HG02870 (cell line): ENCODE data around the gene TIAM1.

Experiments
- ATAC-seq: cut with Tn5 transposase; IDR thresholded peaks from one replicate; pipeline ENCODE4 v1.9.1; 2021; ENCODE audit warnings: mild to moderate bottlenecking, moderate library complexity; ENCODE audit not compliant: unreplicated experiment

TIAM1 gene

DNA sequence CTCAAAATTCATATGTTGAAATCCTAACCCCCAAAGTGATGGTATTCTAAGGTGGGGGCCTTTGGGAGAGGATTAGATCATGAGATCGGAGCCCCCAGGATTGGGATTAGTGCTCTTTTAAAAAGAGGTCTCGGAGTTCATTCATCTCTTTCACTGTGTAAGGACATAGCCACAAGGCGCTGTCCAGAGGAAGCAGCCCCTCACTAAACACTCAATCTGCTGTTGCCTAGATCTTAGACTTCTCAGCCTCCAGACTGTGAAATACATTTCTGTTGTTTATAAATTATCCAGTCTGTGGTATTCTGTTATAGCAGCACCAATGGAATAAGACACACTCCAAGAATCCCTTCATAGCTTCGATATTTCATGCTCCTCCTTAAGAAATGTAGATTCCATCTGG is 12.4 kb upstream of the TIAM1 start:
- no peak for ATAC-seq

- no peak for ATAC-seq
Measured at GRCh38 chr21:31354604-31355443, 10.8 kb upstream of the TIAM1 start.

DNA sequence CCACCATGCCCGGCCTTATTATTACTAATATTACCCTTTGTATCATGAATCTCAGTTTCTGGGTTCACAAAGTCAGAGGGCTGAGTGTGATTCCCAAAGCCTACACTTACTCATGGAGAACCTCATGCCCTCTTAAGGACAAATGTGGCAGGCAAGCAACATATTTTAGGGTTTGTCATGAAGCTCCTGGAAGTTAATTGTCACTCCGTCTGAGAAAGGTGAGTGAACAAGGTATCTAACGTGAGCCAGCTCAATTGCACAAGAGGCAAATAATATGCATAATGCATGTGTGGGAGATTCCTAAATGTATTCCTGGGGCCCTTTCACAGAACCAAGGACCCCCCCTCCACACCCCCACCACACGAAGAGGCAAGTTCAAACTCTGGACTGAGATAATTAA is 10.1 kb upstream of the TIAM1 start:
- no peak for ATAC-seq

DNA sequence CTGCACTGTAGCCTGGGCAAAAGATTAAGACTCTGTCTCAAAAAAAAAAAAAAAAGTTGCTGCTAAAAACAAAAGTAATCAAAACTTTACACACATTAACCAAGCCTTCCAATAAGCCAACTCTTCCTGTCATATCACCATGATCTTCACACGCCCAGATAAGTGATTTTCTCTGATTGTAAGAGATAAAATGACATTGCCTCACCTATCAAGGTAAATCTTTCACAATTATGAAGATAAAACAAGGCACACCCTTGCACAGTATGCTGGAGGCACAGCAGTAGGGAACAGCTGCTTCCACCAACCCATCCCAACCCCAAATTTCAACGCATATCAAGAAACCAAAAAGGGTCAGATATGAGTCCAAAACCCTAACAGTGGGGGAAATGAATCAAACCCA is 8.8 kb upstream of the TIAM1 start:
- no peak for ATAC-seq

GRCh38 chr21:31351960-31352359 is 7.9 kb upstream of the TIAM1 start:
- no peak for ATAC-seq

DNA sequence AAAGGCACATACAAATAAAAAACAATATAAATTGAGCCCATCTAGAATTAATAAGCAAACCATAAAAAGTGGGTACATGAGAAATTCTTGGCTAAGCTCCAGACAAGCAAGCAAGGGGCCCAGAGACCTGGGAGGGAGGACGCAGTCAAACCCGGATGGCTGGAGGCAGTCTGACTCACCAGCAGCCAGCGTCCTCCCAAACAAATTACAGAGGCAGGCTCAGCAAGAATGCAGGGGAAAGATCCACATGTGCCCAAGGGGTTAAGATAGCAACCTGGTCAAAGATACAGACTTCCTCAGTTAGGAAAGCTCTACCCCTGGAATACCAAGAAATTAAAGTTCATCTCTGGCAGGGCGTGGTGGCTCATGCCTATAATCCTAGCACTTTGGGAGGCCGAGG is 7.4 kb upstream of the TIAM1 start:
- ATAC-seq: no peak

GRCh38 chr21:31349208-31349607 is 5.1 kb upstream of the TIAM1 start:
- ATAC-seq: no peak

- no peak for ATAC-seq
Measured at GRCh38 chr21:31348188-31348587, 4.1 kb upstream of the TIAM1 start.

- ATAC-seq: no peak
Measured at GRCh38 chr21:31347435-31348032, 3.5 kb upstream of the TIAM1 start.

DNA sequence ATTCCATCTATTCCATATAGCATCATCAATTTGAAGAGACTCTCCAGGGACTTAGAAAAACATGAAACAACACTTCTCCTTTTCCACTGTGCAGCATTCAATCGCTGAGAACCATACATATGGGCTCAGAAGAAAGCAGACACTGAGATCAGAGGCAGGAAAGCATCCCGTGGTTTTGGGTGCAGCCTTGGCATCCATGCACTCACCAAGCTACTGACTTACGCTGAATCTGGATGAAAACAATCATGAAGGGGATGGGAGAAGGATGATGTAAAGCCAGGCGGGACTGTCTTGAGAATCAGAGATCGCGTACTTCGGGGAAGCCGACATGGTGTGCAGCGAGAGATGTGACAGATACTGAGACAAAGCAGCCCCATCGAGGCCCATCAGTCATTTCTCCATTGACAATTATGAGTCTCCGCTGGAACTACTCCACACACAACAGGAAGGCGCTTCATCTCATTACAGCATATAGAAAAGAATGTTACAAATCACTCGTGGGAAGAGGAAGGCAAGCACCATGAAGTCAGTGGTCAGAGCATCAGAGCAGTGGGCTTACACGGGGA is 2.3 kb upstream of the TIAM1 start:
- no peak for ATAC-seq

GRCh38 chr21:31345136-31345535 is 1.1 kb upstream of the TIAM1 start:
- ATAC-seq: no peak

GRCh38 chr21:31343030-31343510 is 991 bp downstream of the TIAM1 start:
- no peak for ATAC-seq

GRCh38 chr21:31342348-31342747 is 1.7 kb downstream of the TIAM1 start:
- no peak for ATAC-seq

DNA sequence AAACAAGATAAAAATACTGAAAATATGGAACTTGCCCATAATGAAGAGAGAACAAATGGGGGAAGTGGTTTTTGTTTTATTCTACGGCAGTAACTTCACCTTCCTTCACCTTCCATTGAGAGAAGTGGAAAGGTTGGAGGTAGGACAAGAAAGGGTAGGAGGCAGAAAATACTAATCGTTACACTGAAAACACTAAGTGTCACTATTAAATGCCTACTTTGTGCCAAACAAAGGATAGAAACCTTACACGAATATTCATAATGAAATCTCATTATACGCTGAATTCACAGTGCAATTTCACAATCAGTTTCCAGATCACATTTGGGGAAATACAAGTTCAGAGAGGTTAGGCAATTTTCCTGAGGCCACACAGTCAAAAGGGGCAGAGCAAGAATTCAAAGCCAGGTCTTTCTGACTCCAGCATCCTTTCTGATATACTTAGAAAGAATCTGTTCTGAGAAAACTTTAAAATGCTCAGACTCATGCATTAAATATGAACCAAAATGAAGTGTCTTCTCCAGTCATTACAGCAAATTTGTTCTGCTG is 3.0 kb downstream of the TIAM1 start:
- ATAC-seq: no peak

- no peak for ATAC-seq
Measured at GRCh38 chr21:31340514-31340913, 3.5 kb downstream of the TIAM1 start.

DNA sequence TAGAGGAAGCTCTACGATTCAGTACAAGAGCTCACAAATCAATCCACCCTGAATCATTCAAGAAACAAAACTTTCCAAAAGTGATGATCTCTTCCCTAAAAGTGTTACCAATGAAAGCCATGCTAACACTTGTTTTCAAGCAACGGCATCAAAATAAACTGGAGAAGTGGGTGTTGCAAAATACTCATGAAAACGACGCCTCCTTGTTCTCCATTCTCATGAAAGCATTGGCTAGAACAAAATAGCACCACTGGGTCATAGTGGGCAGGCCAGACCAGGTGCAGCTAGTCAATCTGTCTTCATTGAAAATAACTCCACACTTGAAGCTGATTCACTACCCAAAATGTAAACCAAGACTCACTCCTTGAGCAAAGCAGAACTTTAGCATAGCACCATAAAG is 4.3 kb downstream of the TIAM1 start:
- no peak for ATAC-seq

DNA sequence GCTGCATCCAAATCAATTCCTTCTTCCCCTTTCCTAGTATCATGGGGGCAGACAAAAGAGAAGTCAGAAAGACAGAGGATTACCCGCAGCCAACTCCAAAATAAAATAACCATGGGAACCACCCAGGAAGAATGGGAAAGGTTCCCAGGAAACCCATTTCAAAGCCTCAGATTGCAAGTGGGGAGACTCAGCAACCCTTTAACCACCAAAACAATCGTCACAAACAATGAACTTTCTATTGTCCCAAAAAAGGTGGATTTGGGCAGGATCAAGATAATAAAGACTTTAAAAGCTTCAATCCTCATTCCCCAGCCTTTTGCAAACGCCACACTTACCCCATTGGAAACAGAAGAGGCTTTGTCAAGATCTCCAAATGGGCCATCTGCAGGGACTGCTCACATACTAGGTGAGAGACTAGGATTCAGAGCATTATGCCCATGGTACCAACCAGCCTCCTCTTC is 5.1 kb downstream of the TIAM1 start:
- ATAC-seq: no peak

DNA sequence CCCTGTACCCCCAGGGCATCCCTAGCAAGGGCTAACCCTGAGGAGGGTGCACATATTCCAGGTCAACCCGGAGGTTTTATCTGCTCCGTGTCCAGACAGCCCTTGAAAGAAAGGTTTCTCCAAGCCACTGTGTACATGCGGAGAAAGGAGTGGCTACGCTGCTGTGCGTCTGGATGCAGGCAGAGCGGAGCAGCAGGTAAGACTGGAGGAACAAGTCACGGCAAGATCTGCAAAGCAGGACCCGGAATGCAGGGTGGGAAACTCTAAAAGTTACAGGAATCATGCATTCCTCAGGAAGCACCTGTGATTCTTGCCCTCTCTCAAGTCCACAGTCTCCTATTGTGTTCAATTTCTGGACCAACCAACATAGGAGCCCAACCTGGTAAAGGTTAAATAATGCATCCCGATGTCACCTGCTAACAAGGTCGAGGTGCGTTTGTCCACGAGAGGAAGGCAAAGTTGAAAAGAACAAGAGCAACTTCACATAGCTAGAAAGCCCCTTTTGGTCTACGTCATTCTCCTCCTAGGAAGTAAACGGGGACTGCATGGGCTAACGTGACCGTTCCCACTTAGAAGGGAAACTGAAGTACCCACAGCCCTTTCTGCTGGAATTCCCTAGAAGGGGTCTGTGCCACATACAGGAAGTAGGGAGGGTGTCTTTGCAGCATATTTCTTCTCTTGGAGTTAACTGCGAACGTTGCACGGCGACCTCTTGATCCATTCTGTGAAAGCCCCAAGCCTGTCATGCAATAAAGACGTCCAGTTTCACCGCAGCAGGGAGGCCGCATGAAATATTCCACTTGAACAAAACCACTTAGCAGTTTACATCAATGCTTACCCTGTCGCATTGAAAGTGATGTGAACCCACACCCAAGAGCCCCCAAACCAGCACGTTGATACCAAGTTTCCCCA is 5.8 kb downstream of the TIAM1 start:
- no peak for ATAC-seq

GRCh38 chr21:31337086-31337485 is 7.0 kb downstream of the TIAM1 start:
- ATAC-seq: no peak

GRCh38 chr21:31336739-31337040 is 7.4 kb downstream of the TIAM1 start:
- ATAC-seq: no peak
